Mesodermal cell (in vitro differentiated cells): ENCODE data around the gene GPD2.

Experiments used
- H3K27ac ChIP-seq: 2 replicates; pipeline ENCODE4 v1.7.0; 2013; ENCODE audit warnings: mild to moderate bottlenecking, low read depth, low read length, moderate library complexity; ENCODE audit not compliant: severe bottlenecking
- H3K36me3 ChIP-seq: 2 replicates; pipeline ENCODE4 v1.7.1; 2013; ENCODE audit warnings: mild to moderate bottlenecking, low read length, moderate library complexity; ENCODE audit not compliant: control insufficient read depth, insufficient read depth
- H3K4me1 ChIP-seq: one replicate; pipeline ENCODE4 v1.7.1; 2013; ENCODE audit warnings: mild to moderate bottlenecking, low read length; ENCODE audit not compliant: insufficient read depth, control insufficient read depth, poor library complexity, severe bottlenecking
- H3K4me3 ChIP-seq: 2 replicates; pipeline ENCODE4 v1.7.0; 2013; ENCODE audit warnings: low read length, control low read depth, mild to moderate bottlenecking; ENCODE audit not compliant: insufficient read depth, poor library complexity, severe bottlenecking; ENCODE audit errors: extremely low read depth
- H3K9me3 ChIP-seq: 2 replicates; pipeline ENCODE4 v1.7.1; 2013; ENCODE audit warnings: mild to moderate bottlenecking, low read length, moderate library complexity; ENCODE audit not compliant: control insufficient read depth
- WGBS, 2 experiments: methylation state at CpG; one replicate each; pipeline ENCODE4 v1.1.5; 2013; ENCODE audit warnings: missing lambda C conversion rate in 2 of 2; ENCODE audit not compliant: insufficient coverage in 2 of 2; 5-methylcytosine and 5-hydroxymethylcytosine counted together

Gene GPD2

GRCh38 chr2:156561326-156561725 lies 125.1 kb downstream of the GPD2 start:
- WGBS, 2 experiments = 80% methylated on average over 1 to 3 of the region's 3 CpGs
- Histone ChIP-seq H3K9me3 (no peaks in the 10 kb centered on the region), H3K4me3 (no peak overlapping the region), H3K27ac (no peak overlapping the region), H3K4me1 (peaks cover 3% of the 10 kb centered on the region), H3K36me3 (peaks cover 4% of the 10 kb centered on the region)

- peaks cover 4% of the 10 kb centered on the region for H3K36me3 ChIP-seq
- no peak overlapping the region for H3K27ac ChIP-seq
- WGBS, 2 experiments = no CpG with 5 or more reads among the region's 1 CpG
- H3K9me3 ChIP-seq = no peaks in the 10 kb centered on the region
- no peak overlapping the region for H3K4me3 ChIP-seq
- H3K4me1 ChIP-seq = peaks cover 3% of the 10 kb centered on the region
Measured at GRCh38 chr2:156562124-156562523, 125.9 kb downstream of the GPD2 start.

- Histone ChIP-seq H3K27ac (no peak overlapping the region), H3K4me3 (no peak overlapping the region), H3K9me3 (no peaks in the 10 kb centered on the region), H3K4me1 (peaks cover 3% of the 10 kb centered on the region), H3K36me3 (no peaks in the 10 kb centered on the region)
- whole genome bisulfite sequencing, 2 experiments = 100% methylated on average over 2 of the region's 4 CpGs; no CpG with 5 or more reads in 1 of the 2 experiments
Measured at GRCh38 chr2:156563994-156564753, 128.0 kb downstream of the GPD2 start.

GRCh38 chr2:156565066-156565710 lies 129.0 kb downstream of the GPD2 start:
- 67 to 73% methylated on average over 1 to 2 of the region's 5 CpGs for WGBS, 2 experiments
- no peak overlapping the region for H3K4me3 ChIP-seq
- no peaks in the 10 kb centered on the region for H3K9me3 ChIP-seq
- H3K27ac ChIP-seq = peak overlapping the region; percentile 75
- no peaks in the 10 kb centered on the region for H3K36me3 ChIP-seq
- peaks cover 3% of the 10 kb centered on the region for H3K4me1 ChIP-seq

GRCh38 chr2:156573710-156574109 lies 137.5 kb downstream of the GPD2 start:
- WGBS, 2 experiments = no CpG with 5 or more reads among the region's 2 CpGs

GRCh38 chr2:156574112-156574511 lies 137.9 kb downstream of the GPD2 start:
- Histone ChIP-seq H3K4me3 (no peak overlapping the region), H3K36me3 (peaks cover 3% of the 10 kb centered on the region), H3K9me3 (peaks cover 3% of the 10 kb centered on the region), H3K27ac (no peak overlapping the region), H3K4me1 (no peaks in the 10 kb centered on the region)

More at GRCh38 chr2:156573710-156574109, 137.5 kb downstream of the GPD2 start:
- peaks cover 3% of the 10 kb centered on the region for H3K36me3 ChIP-seq
- no peak overlapping the region for H3K4me3 ChIP-seq
- no peaks in the 10 kb centered on the region for H3K4me1 ChIP-seq
- no peak overlapping the region for H3K27ac ChIP-seq
- H3K9me3 ChIP-seq = peaks cover 3% of the 10 kb centered on the region

GRCh38 chr2:156576005-156576404 lies 139.8 kb downstream of the GPD2 start:
- Histone ChIP-seq H3K36me3 (peaks cover 3% of the 10 kb centered on the region), H3K4me3 (no peak overlapping the region), H3K4me1 (no peaks in the 10 kb centered on the region), H3K9me3 (peaks cover 3% of the 10 kb centered on the region), H3K27ac (no peak overlapping the region)
- no CpG with 5 or more reads among the region's 3 CpGs for WGBS, 2 experiments

- peaks cover 3% of the 10 kb centered on the region for H3K36me3 ChIP-seq
- H3K9me3 ChIP-seq = no peaks in the 10 kb centered on the region
- no peak overlapping the region for H3K27ac ChIP-seq
- no peaks in the 10 kb centered on the region for H3K4me1 ChIP-seq
- H3K4me3 ChIP-seq = no peak overlapping the region
Measured at GRCh38 chr2:156580501-156580900, 144.3 kb downstream of the GPD2 start.

DNA sequence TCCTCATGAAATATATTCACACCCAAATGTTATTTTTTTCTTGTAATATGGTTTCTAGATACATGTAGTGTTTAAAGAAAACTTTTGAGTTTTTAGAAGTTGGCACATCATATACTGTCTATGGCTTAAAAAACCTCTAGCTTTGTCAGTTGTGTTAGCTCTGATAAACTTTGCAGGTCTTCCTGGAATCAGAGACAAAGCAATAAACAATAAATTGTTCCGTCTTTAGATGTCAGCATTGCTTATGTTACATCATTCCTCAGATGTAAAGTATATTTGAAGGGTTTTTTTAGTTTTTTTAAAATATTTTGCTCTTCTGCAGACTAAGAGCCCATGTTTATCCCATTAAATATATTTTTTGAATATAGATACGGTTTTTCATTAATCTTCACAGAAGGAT lies 145.1 kb downstream of the GPD2 start:
- no CpG with 5 or more reads among the region's 2 CpGs for WGBS, 2 experiments
- no peak overlapping the region for H3K27ac ChIP-seq
- H3K9me3 ChIP-seq = no peaks in the 10 kb centered on the region
- H3K4me1 ChIP-seq = no peaks in the 10 kb centered on the region
- H3K4me3 ChIP-seq = no peak overlapping the region
- H3K36me3 ChIP-seq = peaks cover 3% of the 10 kb centered on the region

GRCh38 chr2:156585457-156585856 lies 149.3 kb downstream of the GPD2 start:
- H3K4me3 ChIP-seq = no peak overlapping the region
- H3K36me3 ChIP-seq = no peaks in the 10 kb centered on the region
- no peaks in the 10 kb centered on the region for H3K4me1 ChIP-seq

DNA sequence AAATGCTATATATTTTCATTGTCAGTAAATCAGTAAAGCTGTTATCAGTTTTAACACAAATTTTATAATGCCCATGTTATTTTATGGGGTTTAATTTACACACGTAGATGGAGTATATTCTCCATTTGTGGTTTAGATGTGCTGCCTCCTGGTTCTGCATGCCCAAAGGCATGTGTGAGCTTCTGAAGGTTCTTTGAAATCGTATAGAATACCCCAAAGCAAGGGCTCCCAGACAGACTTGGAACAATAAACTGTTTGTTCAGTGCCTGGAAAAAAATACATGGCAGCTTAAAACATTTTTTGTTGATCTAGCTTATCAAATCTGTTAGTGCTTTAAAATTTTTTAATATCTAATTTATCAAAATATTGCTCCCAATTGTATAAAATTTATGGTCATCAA lies 150.4 kb downstream of the GPD2 start:
- no peaks in the 10 kb centered on the region for H3K36me3 ChIP-seq
- WGBS, 2 experiments = 91% methylated on average over 1 of the region's 2 CpGs; no CpG with 5 or more reads in 1 of the 2 experiments
- no peak overlapping the region for H3K4me3 ChIP-seq

More at GRCh38 chr2:156585457-156585856, 149.3 kb downstream of the GPD2 start:
- H3K9me3 ChIP-seq = no peaks in the 10 kb centered on the region
- no peak overlapping the region for H3K27ac ChIP-seq
- 100% methylated on average over 1 of the region's 1 CpG for WGBS, 2 experiments

More for the DNA sequence above, 150.4 kb downstream of the GPD2 start:
- Histone ChIP-seq H3K4me1 (no peaks in the 10 kb centered on the region), H3K9me3 (no peaks in the 10 kb centered on the region), H3K27ac (no peak overlapping the region)
